DMS114 treated with DMSO at 0.1 percent for 48 hours (cell line): Measurements from ENCODE around the gene RPS10.
"Not testable (repeated sequence)": the region's sequence is repeated elsewhere in the genome, so short reads cannot be mapped to it uniquely, and the experiment has no call there.

Experiments
- DNase-seq: peaks from one replicate; lab custom pipeline; 2025; ENCODE audit not compliant: unreplicated experiment; lab: John Stamatoyannopoulos, UW

The RPS10 gene

DNA sequence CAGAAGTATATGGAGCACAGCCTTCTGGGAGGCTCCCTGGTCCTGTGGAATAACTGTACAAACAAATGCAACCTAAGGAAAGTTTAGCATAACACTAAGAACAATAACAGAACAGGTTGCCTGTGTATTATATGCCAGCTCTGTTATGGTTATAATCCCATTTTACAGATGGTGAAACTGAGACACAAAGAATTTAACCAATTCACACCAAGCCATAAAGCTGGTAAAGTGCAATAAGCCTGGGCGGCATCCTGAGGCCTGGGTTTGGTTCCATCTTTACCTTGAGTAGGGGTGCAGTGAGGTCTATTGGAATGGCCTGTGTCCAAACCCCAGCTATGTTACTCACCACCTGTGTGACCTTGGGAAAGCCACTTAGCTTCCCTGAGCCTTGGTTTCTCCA is 25.3 kb upstream of the RPS10 start:
- DNase-seq = no peak

DNA sequence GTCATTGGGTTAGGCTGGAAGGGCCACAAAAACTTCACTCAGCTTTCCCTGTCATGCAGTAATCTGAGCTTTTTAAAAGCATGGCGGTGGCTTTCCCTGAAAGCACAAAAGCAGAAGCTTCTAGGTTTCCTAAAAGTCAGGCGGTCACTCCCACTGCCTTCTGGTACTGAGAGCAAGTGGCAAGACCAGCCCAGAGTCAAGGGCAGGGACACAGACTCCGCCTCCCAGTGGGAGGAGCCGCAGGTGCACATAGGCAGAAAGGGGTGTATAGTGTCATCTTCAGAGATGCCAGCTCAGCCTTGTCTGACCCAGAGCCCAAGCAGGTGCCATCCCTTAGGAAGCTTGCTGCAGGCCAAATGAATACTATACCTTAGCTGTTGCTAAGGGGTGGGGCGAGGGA is 22.0 kb upstream of the RPS10 start:
- DNase-seq = no peak

DNA sequence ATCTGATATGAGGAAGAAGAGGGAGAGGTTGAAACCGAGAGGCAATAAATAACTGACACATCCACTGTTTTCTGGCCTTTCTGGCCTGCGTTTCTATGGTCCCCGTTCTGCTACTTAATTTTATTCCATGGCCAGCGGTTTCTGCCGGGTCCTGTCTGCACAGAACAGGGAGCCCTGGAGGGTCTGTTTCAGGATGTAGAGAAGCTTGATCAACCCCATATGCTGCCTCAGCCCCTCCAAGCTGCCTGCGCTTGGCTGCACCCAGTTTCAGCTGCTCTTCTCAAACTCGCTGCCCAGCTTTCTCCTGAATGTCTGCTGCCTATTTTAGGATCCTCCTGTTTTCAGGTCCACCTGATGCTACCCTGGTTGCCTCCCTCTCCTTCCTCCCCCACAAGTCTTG is 21.5 kb upstream of the RPS10 start:
- no peak for DNase-seq

DNA sequence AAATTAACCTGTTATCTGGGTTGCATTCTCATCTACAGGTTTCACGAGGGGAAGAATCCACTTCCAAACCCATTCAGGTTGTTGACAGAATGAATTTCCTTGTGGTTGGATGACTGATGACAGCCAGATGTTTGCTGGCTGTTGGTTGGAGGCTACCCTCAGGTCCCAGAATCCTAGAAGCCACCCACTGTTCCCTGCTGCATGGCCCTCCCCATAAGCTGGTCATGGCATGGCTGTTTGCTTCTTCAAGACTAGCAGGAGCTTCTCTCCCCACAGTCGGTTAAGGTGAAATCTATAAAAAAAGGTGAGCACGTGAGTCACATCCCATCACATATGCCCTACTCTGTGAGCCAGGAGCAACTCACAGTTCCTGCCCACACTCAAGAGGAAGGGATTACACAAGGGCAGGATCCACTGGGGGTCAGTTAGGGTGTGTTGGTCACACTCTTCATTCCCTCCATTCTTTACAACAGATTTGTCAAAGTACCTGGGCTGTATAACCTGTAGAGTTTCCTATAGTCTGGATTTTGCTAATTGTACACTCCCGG is 19.5 kb upstream of the RPS10 start:
- no peak for DNase-seq

DNA sequence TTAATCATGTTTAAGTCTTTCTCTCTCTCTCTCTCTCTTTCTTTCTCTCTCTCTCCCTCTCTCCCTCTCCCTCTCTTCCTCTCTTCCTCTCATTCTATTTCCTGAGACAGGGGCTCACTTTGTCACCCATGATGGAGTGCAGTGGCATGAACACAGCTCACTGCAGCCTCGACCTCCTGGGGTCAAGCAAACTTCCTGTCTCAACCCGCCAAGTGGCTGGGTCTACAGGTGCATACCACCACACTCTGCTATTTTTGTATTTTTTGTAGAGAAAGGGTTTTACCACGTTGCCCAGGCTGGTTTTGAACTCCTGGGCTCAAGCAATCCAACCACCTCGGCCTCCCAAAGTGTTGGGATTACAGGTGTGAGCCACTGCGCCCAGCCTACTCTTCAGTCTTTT is 15.7 kb upstream of the RPS10 start:
- no peak for DNase-seq

DNA sequence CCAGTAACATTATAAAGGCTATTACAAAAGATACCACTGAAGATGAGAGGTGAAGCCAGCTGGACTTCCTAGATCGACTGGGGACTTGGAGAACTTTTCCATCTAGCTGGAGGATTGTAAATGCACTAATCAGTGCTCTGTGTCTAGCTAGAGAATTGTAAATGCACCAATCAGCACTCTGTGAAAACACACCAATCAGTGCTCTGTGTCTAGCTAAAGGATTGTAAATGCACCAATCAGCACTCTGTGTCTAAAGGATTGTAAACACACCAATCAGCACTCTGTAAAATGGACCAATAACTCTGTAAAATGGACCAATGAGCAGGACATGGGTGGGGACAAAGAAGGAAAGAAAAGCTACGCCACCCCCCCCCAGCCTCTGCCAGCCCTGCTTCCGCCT is 13.6 kb upstream of the RPS10 start:
- no peak for DNase-seq

DNA sequence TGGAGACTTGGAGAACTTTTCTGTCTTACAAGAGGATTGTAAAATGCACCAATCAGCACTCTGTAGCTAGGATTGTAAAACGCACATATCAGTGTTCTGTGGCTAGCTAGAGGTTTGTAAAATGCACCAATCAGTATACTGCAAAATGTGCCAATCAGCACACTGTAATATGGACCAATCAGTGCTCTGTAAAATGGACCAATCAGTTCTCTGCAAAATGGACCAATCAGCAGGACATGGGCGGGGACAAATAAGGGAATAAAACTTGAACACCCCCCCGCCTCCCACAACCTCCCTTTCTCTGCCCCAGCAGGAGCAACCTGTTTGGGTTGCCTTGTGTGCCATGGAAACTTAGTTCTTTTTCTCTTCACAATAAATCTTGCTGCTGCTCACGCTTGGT is 12.8 kb upstream of the RPS10 start:
- no peak for DNase-seq

DNA sequence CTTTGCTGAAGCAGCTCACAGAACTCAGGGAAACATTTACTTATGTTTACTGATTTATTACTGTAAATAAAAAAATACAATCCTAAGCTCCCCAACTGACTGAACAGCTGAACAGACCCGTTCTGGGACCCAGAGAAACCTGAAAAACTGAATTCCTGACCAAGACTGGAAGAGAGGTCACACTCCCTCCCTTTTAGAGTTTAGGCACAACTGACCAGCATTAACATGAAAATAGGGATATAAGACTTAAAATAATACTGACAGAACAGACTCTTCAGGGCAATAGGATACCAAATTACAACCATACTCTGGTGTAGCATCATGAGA is 11.7 kb upstream of the RPS10 start:
- no peak for DNase-seq

DNA sequence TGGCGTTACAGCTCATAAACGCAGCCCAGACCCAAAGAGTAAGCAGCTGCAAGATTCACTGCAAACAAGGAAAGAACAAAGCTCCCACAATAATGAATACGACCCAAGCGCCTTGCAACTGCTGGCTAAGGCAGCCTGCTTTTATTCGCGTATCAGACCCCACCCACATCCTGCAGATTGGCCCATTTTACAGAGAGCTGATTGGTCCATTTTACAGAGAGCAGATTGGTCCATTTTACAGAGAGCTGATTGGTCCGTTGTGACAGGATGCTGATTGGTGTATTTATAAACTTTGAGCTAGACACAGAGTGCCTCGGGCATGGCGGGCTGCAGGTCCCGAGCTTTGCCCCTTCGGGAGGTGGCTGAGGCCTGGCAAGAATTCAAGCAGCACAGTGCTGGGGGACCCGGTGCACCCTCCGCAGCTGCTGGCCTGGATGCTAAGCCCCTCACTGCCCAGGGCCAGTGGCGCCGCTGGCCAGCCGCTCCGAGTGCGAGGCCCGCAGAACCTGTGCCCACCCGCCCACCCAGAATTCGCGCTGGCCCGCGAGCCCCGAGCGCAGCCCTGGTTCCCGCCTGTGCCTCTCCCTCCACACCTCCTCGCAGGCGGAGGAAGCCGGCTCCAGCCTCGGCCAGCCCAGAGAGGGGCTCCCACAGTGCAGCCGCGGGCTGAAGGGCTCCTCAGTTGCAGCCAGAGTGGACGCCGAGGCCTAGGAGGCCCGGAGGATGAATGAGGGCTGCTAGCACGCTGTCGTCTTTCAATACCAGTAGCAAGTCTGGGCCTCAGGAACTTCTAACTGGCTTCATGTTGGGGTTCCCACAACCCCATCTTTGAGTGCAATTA is 11.2 kb upstream of the RPS10 start:
- no peak for DNase-seq

DNA sequence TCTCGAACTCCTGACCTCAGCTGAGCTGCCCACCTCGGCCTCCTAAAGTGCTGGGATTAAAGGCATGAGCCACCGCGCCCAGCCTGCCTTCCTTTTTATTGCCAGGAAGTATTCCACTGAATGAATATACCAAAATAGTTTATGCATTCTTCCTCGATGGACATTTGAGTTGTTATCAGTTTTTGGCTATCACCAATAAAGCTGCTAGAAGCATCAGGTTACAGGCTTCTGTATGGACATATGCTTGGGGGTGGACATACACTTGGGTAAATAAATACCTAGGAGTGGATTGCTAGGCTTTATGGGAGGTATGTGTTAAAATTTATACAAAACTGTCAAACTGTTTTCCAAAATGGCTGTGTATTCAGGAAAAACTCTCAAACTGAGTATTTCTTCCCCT is 10.0 kb upstream of the RPS10 start:
- no peak for DNase-seq

DNA sequence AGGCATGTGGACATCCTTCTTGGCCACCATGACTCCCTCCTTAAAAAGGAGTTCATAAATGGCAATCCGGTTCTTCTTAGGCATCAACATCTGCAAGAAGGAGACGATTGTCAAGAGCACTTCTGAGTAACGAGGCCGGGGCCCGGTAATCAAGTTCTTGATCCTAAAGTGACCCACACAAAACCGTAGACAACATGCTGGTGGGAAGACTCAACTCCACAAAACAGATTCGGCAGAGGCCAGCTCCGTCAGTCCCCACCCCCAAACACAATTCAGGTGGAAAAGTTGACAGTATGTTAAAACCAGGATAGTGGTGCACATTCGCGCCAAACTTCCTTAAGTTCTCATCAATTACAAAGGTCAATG is 754 bp downstream of the RPS10 start:
- DNase-seq = no peak

DNA sequence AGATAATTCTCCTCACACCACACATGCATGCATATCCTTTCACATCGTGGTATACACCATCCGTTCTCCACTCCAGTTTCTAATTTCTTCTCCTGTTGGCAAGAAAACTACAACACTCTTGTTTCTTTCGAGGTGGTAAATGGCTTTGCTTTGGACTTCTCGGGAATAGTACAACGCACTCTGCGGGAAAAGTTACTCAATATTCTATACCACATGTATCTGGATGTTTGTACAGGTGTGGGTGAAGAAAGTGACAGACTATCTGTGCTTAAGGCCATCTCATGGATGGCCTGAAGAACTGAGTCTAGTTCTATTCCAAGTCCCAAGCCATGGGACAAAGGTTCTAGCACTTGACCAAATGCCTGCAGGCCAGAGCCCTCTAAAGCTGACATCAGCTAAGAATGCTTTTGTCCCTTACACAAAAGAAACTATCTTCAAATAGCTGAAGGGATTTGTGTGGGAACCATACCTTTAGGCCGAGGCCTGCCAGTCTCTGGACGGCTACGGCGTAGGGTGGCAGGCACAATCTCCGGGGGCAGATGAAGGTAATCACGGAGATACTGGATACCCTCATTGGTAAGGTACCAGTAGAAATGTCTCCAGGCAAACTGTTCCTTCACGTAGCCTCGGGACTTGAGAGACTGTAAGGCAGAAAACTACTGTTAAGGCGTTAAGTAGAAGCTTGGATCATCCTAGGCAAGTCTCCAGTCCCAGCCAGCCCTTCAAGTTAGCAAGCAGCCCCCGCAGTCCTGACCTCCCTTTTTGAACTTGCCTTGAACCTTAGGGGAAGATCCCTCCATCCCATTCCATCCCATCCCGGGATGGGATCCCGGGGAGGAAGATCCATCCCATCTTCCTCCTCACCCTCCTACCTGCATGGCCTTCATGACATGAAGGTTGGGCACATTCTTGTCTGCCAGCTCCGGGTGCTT is 1.4 kb downstream of the RPS10 start:
- no peak for DNase-seq

DNA sequence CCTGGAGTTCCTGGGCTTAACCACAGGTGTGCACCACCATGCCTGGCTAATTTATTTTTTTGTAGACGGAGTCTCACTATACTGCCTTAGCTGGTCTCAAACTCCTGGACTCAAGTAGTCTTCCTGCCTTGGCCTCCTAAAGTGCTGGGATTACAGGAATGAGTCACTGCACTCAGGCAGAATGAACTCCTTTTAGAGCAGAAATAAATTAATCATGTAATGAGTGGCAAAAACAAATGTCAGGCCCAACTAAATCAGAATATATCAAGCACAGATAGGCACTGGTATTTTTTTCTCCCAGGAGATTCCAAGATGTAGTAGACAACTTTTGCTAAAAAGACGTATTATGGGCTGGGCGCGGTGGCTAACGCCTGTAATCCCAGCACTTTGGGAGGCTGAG is 2.6 kb downstream of the RPS10 start:
- DNase-seq = no peak

DNA sequence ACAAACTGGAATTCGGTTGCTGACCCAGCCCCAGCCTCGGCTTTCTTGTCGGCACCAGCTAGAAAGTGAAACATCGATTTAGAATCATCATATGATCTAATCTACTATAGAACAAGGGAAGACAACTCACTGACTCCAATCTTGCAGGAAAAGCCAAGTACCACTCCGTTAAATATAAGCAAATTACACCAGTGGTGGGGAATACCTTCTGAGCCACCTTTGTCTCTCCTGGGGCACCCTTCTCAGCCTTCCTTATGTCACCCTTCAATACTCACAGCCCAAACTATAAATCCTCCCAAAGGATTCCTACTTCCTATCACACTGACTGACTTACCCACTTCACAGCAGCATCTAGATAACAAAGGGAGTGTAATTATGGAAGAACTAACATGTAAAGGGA is 7.5 kb downstream of the RPS10 start:
- no peak for DNase-seq

DNA sequence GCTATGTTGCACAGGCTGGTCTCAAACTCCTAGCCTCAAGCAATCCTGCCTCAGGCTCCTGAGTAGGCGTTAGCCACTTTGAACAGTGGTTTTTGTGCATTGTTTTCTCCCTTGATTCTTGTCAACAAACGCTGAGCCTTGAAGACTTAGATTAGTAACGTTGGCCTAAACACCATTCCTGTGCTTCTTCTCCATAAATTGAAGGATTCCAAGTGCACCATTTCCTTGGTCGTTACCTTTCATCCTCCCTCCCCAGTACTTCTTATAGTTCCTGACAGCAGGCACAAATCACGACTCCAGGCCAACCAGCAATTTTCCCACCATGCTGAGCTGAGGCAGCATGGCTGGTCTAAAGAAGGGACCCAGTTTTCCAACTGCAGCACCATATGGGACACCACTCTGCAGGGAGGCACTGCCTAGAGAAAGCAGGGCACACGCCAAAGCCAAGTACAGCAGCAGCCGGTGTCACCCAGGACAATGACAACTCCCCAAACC is 8.9 kb downstream of the RPS10 start:
- peak; percentile 53 for DNase-seq

DNA sequence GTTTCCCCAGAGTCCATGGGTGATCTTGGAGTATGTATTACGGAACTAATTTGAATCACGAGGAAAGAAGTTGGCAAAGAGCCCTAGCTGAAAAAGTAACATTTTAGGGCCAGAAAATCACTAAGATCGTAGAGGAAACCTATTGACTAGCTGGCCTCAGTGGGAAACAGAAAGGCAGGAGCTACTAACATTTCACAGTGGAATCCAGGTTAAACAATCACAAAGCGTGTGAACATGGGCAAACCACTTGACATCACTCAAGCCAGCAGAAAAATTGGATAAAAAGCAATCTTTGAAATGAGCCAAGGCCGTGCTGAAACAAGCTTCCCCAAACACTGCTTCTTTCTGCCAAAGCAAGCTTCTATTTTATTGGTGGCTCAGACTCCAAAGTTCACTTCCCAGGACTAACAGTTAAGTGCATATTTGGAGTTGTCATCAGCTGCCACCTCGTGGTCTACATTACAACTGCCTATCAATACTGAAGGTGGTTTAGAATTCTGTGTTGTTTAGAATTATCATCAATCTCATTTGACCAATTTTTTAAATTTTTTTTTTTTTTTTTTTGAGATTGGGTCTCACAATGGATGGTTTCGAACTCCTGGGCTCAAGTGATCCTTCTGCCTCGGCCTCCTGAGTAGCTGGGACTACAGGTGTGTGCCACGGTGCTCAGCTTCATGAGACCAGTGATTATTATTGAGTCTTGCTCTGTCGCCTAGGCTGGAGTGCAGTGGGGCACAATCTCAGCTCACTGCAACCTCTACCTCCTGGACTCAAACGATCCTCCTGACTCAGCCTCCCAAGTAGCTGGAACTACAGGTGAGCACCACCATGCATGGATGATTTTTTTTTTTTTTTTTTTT is 10.6 kb downstream of the RPS10 start:
- peak; percentile 84 for DNase-seq

DNA sequence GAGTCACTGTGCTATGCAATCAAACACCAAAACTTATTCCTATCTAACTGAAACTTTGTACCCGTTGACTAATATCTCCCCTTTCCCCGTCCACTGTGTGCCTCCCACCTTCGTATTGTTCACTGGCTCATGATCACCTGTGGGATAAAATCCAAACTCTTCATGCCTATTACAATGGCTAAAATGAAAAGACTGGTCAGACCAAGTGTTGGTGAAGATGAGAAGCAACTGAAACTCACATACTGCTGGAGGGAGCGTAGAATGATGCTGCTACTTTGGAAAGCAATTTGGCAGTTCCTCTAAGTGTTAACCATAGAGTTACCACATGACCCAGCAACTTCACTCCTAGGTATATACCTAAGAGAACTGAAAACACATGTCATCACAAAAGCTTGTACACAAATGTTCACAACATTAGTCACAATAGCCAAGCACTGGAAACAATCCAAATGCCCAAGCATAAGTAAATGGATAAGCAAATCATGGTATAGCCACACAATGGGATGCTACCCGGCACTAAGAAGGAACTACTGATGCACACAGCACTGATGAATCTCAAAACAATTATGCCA is 13.1 kb downstream of the RPS10 start:
- DNase-seq = no peak

DNA sequence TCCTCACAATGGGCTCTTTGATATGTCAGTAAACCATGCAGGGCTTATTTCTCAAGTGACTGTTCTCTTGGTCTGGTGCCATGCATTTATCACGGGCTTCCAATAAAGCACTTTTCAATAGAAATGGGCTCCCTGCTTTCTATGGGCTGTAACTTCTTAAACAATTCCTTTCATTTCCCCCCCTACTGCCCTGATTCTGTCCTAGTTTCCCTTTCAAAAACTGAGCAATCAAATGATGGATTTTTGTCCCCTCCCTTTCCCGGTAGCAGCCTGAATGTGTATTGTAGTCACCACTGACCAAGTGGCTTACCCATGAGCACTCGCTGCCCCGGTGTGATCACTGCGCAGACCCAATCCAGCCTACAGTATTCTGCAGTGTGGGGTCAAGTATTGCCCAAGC is 13.9 kb downstream of the RPS10 start:
- no peak for DNase-seq

DNA sequence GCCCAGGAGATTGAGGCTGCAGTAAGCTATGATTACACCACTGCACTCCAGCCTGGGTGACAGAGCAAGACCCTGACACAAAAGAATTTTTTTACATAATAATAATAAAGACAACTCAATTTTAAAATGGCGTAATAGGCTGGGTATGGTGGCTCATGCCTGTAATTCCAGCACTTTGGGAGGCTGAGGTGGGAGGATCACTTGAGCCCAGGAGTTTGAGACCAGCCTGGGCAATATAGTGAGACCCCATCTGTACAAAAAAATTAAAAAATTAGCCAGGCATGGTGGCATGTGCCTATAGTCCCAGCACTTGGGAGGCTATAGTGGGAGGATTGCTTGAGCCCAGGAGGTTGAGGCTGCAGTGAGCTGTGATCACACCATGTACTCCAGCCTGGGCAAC is 18.0 kb downstream of the RPS10 start:
- not testable (repeated sequence) for DNase-seq

DNA sequence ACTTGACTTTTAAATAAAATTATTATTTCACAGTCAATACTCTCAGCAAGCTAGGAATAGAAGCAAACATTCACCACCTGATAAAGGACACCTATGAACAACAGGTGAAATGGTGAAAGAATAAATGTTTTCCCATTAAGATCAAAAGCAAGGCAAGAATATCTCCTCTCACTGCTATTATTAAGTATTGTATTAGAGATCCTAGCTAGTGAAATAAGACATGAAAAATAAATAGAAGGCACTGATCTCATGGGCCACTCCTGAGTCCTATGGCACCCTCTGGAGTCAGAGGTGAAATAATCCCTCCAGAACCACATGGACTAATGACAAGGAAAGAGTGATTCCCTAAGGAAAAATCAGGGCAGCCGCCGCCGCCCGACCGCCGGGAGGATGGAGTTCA is 29.4 kb downstream of the RPS10 start:
- no peak for DNase-seq

DNA sequence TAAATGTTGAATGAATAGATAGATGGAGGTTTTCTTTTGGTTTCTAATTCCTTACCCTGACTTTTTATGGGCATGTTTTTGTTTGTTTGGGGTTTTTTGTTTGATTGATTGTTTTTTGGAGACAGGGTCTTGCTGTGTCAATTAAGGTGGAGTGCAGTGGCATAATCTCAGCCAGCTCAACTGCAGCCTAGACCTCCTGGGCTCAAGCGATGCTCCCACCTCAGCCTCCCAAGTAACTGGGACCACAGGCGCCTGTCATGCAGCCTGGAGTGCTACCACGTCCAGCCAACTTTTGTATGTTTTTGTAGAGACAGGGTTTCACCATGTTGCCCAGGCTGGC is 31.9 kb downstream of the RPS10 start:
- DNase-seq = no peak
